Endometrial microvascular endothelial cells (primary cell): ENCODE measurements around the gene TMEM132D. TPM values are rescaled to one million over a fixed set of nuclear protein-coding genes. Genes with fewer than 3 reads are reported as not detected.

ENCODE experiments used
- in situ Hi-C: cut with HindIII; loops from 2 replicates; pipeline ENCODE4 v1.10.0; 2017; ENCODE audit warnings: low sequenced_read_pairs, low pct_unique_long_range_greater_than_20kb; ENCODE audit errors: inconsistent ontology term
- total RNA-seq: library from RNA; depleted of rRNA; stranded (reverse); fragments of >200 nt; gene quantifications from one replicate; pipeline ENCODE4 v1.2.3, GENCODE V29; 2015; ENCODE audit errors: inconsistent ontology term

TMEM132D gene
- total RNA-seq, 1 donor from 2014 or later, result not detected

DNA sequence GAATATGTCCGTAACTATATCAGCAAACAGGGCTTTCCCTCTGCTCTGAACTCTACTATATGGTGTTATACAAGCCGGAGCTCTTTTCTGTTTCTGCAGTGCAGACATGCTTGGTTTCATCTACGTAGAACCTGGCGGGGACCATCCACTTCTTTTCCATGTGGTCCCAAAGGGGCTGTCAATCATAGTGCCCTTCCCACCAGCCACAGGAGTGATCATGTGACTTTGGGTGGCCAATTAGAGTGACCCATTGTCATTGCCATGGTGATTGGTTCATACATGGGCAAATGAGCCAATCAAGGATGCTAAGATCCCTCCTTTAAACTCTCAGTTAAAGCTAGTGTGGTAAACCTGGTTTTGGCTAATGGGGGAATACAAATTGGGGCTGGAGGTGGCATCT is 281.3 kb downstream of the TMEM132D start:
- in situ Hi-C loops, result no loop called here

DNA sequence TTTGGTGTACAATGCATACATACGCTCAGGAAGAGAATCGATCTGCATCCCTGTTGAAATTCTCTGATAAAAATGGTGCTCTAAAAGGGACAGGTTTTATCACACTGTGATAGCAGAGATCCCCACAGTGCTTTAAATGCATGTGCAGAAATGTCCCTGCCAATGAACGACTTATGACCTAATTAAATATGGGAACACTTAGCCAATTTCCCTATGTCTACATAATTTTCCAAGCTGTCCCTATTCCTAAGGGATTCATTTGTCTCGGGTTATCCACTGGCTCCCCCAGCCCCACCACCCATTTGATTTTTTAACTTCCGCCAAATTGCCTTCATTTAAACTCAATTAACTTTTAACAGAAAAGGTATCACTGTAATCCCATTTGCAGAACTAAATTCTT is 284.6 kb downstream of the TMEM132D start:
- in situ Hi-C loops, result no loop called here

DNA sequence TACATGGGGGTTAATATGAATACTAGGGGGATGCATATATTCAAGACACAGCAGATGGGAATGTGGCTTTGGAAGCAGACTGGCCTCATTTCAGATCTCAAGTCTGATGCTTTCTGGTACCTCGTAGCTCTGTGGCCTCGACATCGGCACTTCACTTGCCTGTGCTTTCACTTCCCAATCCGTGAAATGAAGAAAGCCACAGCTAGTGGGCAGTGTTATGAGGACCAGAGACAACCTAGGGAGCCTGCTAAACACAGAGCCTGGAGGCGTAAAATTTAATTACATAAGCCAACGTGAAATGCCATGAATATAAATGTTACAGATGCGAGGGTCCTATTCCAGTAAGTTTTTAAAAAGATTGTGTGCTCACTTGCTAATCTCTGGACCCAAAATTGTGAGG is 286.0 kb downstream of the TMEM132D start:
- in situ Hi-C loops, result no loop called here

DNA sequence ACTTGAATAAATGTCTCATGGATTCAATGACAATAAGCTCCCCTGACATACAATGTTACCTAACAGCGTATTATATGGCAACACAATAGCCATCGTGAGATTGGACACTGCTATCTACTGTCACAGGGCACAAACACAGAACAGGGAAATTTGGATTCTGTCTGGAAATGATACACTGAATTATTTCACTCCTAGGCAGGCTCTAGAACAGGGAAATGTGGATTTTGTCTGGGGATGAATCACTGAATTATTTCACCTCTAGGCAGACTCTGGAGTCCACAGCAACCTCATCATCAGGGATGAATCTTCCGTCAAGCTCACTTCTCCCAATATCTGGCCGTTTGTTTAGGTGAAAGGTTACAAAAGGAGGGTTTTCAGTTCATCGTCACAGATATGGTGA is 288.8 kb downstream of the TMEM132D start:
- in situ Hi-C loops, result no loop called here

DNA sequence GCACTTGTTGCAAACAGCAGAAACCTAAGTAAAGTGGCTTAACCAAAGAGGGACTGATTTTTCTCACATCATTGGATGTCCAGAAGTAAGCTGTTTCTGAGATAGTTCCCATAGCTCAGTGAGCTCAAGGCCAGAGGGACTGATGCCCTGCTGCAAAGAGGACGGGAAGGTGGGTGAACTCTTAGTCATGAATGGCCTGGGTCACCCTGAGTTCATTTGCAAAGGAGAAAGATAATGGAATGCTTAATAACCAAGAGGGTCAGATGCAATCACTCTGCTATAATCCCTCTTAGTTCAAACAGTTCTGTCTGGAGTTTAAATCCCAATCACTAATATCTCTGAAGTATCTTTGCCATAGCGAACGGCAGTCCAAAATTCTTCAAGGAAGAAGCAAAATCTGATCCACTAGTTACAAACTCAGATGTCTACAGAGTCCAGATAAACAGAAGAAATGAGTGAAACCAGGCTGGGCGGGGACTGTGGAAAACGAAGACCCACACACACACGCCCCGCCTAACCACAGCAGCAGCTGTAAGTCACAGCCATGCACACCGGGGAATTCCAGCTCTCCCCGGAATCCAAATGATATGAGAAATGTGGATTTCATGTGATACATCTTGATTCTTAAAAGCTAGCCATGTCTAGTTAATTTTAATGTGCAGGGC is 289.5 kb downstream of the TMEM132D start:
- in situ Hi-C loops, result no loop called here

DNA sequence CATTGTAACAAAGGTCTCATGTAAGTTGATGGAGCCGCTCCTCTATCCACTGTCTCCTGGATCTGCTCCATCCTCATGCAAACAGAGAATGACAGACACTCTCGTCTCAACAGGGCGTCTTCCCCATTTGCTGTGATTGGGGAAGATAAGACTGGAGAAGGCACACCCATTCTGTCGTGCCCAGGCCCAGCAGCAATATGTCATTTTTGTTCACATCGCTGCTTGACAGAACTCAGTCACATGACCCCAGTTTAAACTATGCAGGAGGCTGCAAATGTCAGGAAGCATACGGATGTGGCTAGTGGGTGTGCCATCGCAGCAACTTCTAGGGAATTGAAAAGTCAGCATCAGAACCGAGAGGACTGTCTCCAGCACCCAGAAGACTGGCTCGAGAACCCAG is 290.5 kb downstream of the TMEM132D start:
- in situ Hi-C loops, result no loop called here

DNA sequence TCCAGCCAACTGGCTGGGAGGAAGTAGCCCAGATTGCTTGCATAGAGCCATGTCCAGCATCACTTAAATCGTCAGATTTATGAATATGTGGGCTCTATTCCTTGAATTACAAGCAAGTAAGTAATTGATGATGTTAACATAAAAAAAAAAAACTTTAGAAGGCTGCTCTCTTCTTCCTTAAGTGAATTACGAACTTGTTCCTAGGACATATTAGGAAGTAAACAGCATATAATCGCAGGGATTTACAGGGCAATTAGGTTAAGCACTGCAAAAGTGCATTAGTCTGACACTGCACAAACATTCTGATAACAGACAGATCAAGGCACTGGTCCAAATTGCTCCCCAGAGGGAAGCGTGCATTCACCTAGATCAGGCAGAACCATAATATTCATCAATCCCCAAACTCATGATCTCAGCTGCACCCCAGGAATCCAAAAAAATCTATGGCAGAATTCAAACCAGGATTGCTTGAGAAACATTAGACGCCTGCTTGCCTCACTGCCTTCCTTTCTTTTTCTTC is 293.2 kb downstream of the TMEM132D start:
- in situ Hi-C loops, result no loop called here

DNA sequence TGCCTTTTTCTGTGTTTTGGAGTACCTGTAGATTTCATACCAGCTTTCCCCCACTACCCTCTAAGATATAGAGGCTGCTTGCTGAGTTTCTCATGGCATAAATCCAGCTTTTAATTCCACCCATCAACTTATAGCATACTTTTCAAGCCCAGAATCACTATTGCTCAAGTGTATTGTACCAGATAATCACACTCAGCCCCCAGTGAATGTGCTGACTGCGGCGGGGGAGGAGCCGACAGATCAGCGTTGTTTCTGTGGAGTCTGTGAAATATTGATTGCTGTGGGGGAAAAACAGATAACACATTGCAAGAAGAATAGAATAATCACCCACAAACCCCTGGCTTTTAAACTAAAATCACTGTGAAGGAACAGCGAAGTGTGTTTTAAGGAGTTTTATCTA is 296.1 kb downstream of the TMEM132D start:
- in situ Hi-C loops, result no loop called here

DNA sequence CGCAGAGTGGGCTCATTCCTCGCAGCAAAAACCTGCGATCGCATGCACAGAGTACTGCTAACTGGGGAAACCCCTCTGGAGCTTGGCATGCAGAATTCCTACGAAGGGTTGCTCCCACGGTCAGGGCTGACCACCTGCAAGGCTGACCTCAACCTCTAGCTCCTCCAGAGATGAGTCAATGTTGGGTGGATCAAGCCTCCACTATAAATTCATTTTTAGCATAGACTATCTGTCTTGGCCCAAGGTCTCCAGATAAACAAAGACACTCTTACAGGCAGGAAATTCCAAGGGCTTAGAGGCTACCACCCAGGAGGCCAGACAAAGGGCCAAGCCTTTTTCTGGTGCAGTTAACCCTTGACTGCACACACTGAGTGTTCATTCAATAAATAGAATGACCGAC is 296.5 kb downstream of the TMEM132D start:
- in situ Hi-C loops, result no loop called here

DNA sequence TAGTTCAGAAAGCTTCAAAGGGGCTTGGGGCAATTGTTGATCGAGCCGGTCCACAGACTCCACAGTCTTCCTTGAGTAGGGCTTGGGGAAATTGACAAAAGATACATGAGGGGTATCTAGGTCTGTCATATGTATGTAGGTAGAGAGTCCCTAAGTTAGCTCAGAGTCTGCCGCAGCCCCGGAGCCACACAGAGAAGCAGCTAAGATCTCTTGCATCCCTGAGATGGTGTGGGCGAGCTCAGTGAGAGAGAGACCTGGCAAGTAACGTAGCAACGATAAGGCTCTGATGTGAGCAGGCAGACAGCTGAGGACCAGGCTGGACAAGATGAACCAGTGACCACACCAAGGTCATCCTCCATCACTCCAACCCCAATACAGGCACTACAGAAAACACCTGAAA is 297.6 kb downstream of the TMEM132D start:
- in situ Hi-C loops, result no loop called here

DNA sequence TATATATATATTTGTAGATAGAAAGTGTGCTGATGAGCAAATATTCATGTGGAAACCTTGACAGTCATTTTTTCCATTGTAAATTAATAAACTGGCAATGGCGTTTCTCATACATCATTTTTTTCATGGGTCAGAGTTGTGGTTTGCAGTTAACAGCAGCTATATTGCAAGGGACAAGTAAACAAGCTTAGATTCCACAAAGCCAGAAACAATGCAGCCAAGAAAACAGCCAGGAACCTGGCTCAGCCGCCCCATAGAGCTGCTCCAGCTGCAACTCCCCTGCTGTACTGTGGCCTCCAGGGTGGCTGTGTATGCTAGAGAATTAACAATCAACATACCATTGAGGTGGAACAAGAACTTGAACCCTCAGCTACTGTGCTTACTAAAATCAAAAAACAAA is 298.2 kb downstream of the TMEM132D start:
- in situ Hi-C loops, result no loop called here

DNA sequence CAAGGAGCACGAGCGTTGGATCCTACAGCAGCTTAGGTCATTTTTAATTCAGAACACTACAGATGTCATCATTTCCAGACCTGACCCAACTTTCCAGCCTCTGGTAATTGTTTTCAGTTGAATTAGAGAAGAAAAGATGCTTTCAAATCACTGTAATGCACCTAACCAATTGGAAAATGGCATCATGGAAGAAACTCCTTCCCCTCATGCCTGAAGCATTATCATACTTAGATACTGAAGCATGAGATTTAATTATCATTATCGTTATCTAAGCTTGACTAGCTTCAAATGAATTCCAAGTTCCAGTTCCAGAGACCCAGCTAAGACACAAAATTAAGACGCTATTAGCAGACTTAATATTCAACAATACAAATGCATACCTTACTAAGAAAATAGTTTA is 299.3 kb downstream of the TMEM132D start:
- in situ Hi-C loops, result no loop called here

DNA sequence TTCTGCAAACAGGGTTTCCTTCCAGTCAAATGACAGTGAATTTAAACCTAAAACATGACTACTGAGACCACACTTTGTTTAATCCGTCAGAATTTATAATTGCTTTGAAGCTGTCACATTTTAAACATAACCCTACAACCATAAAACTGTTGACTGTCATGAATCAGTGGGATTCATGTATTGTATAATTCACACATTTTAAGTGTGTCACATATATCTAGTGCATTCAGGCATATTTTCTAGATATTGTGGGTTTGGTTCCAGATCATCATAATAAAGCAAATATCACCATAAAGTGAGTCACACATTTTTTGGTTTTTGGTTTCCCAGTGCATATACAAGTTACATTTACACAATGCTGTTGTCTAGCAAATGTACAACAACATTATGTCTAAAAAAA is 304.4 kb downstream of the TMEM132D start:
- in situ Hi-C loops, result no loop called here

DNA sequence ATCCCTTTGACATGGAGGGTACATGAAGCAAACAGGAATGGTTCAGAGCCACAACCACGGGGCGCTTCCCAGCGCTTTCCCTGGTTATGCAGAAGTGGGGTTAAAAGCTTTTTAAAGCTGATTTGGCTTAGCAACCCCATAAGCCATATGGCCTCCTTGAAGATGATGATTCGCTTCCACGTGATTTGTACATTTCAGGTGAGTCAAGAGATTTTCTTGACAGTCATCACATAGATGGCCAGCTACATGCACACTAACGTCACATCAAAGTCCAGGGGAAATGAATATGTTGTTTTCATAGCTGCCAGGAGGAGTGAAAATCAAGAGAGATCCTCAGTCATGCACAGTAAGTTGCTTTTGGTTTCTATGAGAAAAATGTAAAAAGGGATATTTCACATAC is 309.7 kb downstream of the TMEM132D start:
- in situ Hi-C loops, result no loop called here

DNA sequence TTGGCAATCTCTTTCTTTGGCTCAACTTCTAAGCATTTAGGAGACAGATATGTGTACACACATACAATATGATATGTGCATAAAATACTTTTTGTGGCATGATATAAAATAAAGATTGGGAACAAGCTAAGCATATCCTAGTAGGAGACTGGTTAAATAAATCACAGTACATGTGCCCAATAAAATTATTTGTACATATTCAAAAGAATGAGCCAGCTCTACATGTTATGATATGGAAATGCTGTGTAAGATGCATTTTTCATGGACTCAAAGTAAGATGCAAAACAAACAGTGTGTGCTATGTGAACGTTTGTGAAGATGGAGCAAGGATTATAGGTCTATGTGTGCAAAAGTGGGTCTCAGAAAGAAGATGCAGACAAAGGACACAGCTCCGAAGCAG is 311.4 kb downstream of the TMEM132D start:
- in situ Hi-C loops, result no loop called here

DNA sequence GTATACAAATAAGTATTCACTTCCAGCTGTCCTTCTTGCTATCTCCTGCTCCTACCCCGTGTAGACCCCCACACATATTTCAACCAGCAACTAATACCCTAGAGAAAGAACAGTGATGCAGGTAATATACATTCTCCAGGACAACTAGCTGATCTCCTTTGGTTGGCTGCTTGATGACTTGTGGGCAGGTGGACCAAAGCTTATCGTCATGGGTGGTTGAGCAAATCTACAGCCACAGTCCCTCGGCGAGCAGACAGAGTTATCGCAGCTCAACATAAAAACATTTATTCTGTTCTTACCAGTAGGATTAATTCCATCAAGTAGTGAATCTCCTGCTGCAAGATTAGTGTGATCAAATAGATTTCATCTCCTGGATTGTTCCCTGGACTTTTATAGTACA is 314.3 kb downstream of the TMEM132D start:
- in situ Hi-C loops, result no loop called here

DNA sequence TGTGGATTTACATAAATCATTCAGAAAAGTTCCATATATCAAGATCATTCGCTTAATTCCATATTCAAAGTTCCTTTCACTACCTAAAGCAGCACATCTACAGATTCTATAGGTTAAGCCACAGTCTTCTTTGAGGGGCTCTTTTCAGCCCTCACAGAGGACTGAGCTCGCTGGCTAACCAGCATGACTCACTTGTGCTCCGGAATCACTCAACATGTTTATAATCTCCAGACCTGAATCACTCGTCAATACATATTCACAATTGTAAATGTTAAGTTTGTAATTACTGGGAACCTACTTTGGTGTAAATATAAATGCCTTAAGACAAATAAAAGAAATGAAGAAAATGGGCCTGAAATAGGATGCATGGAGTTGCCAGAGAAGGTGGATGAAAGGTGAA is 315.7 kb downstream of the TMEM132D start:
- in situ Hi-C loops, result no loop called here

DNA sequence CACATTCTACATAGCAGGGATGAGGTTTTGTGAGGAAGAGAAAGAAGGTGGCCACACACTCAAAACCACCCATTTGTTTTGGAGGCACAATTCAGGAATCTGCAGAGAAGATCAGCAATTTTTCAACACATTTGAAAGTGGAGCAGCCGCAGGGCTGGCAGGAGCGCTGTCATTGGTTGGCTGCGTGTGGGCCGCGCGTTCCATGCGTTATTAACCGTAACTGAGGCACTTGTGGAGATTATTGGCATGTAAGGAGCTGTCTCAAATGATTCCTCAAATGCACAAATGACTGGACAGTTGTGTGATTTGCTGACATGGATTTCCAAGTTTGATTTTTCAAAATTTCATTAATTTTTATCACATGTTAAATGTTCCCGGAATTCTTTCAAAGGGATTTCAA is 318.5 kb downstream of the TMEM132D start:
- in situ Hi-C loops, result no loop called here

DNA sequence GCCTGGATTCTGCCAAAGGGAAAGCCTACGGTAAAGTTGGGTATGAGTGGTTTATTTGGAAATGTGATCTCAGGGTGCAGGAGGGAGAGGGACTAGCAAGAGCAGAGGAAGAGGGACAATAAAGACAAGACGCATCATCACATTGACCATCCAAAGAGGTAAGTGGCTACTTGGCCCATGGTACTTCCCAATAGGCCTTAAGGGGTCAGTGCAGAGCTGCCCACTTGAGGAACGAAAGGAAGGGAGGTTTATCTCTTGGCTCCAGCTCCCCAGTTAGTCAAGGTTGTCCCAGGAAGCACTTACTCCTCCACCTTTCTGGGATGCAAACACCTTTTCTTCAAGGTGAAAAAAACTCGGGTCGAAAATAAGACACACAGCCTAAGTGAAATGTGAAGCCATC is 323.9 kb downstream of the TMEM132D start:
- in situ Hi-C loops, result no loop called here

DNA sequence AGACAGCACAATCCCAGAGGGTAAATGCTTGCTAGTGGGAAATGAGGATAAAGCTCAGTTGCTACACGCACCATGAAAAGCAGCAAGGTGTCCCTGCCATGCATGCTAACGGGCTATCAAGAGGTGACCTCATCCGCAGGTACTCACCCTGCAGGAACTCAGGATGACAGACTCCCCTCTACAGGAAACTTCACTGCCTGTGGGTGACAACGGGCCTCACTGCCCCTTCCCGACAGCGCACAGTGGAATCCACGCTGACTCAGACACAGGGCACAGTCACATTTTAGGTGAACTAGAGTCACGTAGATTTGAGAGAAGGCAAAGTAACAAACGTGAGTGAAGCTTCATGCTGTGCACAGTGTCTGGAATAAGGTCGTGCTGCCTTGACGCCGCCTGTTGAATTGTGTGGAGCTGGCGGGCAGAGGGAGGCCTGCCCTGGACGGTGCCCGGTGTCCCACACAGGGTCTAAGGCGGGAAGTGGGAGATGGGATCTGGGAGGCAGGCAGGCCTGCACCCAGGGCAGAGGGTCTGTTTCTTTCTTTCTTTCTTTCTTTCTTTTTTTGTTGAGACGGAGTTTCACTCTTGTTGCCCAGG is 331.8 kb downstream of the TMEM132D start:
- in situ Hi-C loops, result no loop called here
